Islet of Langerhans (tissue), 1 donor: Measurements from ENCODE around the gene GALNT2.

Experiments
- FAIRE-seq: peaks from one replicate; lab custom pipeline; 2011; peaks lifted over from hg19 to GRCh38; lab: Jason Lieb, UNC

GALNT2 gene

GRCh38 chr1:230326971-230327891 is 260.2 kb downstream of the GALNT2 start:
- FAIRE-seq = no peak

DNA sequence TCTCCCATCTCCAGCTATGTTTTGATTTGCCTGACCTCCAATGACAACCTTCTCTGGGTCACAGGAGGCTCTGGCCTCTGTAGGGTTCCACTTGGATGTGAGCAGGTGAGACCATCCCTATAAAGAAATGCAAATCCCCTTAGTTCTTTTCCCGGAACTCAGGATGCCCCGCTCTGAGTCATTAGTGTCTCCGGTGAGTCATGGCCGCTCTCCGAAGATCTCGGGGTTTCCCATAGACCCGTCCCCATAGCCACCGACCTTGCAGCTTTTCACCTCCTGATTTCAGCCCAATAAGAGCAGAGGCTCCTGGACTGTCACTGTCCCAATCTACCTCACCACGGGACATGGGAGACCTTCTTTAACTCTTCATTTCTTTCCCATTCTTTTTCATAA is 260.9 kb downstream of the GALNT2 start:
- no peak for FAIRE-seq

DNA sequence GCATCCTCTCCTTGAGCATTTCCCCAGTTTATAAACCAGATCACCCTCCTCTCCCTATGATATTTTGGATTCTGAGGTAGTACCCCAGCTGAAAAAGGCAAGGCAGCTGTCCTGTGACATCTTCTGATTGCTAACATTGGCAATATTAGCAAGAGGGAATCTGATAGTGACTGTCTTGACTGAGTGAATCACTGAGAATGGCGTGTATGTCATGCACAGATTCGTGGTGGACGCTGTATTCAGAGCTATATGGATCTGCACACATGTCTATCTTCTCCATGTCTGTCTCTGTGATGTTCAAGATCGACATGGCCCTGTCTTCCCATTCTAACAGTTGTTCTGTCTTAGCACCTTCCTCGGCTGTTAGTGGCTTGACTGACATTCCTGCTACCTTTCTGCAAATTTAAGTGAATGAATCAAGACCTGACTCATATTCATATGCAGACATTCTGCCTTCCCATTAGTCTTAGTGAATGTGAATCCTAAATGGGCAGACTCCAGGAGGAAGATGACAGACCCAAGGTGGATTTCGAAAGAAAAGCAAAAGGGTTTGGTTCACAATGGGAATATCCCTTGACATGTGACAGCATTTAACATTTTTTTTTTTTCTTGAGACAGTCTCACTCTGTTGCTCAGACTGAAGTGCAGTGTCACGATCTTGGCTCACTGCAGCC is 261.4 kb downstream of the GALNT2 start:
- no peak for FAIRE-seq

DNA sequence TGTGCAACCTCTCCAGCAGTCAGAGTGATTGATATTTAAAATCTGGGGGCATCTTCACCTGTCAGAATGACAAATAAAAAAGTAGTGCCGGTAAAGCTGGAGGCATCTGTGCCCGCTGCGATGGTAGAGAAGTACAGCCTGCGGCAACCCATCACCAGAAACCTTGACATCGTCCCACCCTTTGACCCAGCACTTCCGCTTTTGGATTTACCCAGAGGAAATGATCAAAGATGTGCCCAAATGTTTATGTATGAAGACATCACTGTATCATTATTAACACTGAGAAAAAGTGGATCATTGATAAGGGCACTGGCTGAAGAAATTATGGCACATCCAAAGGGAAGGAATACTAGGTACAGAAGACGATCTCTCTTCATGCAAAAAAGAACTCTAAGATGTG is 263.1 kb downstream of the GALNT2 start:
- FAIRE-seq = no peak
